Endothelial cell of umbilical vein (primary cell): ENCODE results near the gene HK3.

ENCODE experiments used
- CTCF ChIP-seq, 2 donors: IDR thresholded peaks; 1 replicate in 1 of 2; 2 replicates in 1 of 2; pipeline ENCODE4 v1.5.1; 2011; ENCODE audit warnings: low read length in 2 of 2, mild to moderate bottlenecking in 2 of 2, moderate library complexity in 2 of 2, control low read depth in 1 of 2, inconsistent platforms in 1 of 2, low read depth in 1 of 2; ENCODE audit not compliant: insufficient read depth in 1 of 2; ENCODE audit errors: extremely low read depth in 1 of 2
- MAX ChIP-seq: IDR thresholded peaks from 2 replicates; pipeline ENCODE4 v1.6.1; 2011; ENCODE audit not compliant: insufficient read depth, insufficient read length
- POLR2A ChIP-seq: IDR thresholded peaks from 2 replicates; pipeline ENCODE4 v1.6.1; 2012; ENCODE audit warnings: low read depth, mild to moderate bottlenecking, control low read depth, low read length
- POLR2AphosphoS5 ChIP-seq: IDR thresholded peaks from 2 replicates; pipeline ENCODE4 v1.6.1; 2012; ENCODE audit warnings: low read depth, mild to moderate bottlenecking, control low read depth, low read length, moderate library complexity; ENCODE audit not compliant: insufficient read depth

GRCh38 chr5:176874198-176874780, 24.9 kb downstream of the HK3 start:
- TF ChIP-seq CTCF (IDR thresholded peaks at IDR 0.05; ENCODE audit: extremely low read depth in 1 of 2, insufficient read depth in 1 of 2, low read depth in 1 of 2, low read length in 2 of 2) (no peak), POLR2A (no peak), POLR2AphosphoS5 (no peak), MAX (no peak)
